NCI-H1694 (cell line): ENCODE measurements around the gene MAP3K15.
A peak's percentile ranks its signal among the peaks of the same experiment; 100 is the strongest.
"Not testable (repeated sequence)": the region's sequence is repeated elsewhere in the genome, so short reads cannot be mapped to it uniquely, and the experiment has no call there.

ENCODE experiments used
- DNase-seq: peaks from one replicate; lab custom pipeline; 2025; lab: John Stamatoyannopoulos, UW

MAP3K15 gene

GRCh38 chrX:19532709-19533108 is 17.4 kb upstream of the MAP3K15 start:
- DNase-seq, result no peak

GRCh38 chrX:19517965-19518364 is 2.7 kb upstream of the MAP3K15 start:
- DNase-seq, result no peak

DNA sequence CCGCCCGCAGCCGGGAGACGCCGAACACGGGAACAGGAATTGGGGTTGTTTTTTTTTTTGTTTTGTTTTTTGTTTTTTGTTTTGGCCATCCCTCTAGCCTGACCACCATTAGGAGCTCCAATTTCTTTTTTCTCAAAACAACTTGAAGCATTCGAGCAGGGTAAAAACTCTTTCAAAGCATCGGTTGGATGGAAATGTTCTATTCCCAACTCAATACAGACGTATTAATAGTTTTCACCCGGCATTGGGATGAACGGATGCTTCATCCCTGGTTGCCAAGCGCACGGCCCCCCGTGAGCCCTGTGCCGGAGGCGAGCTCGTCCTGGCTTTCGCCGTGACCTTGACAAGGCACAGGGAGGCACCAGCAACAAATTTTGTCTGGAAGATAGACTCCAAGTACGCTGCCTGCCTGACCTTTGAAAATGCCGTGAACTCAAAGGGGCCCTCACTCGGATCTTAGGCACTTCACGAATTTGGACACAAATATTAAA is 352 bp upstream of the MAP3K15 start:
- no peak for DNase-seq

DNA sequence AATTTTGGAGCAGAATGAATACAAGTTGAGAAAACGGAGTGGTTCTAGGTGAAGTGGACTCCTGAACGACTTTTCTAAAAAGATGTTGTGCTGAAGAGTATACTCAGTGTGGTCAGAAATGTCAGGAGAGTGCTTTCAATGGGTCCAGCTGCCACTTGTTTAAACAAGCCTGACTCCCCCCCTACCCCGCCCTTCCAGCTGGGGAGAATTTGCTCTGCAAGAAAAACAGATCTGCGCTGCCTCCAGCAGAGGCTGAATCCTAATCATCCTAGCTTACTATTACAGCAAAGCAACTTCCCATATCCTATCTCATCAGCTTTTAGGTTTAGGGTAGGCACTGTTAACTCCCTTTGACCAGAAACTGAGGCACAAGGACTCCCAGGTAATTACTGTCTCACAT is 1.9 kb downstream of the MAP3K15 start:
- peak; percentile 16 for DNase-seq

GRCh38 chrX:19512961-19513360 is 2.3 kb downstream of the MAP3K15 start:
- no peak for DNase-seq

GRCh38 chrX:19512359-19512758 is 2.9 kb downstream of the MAP3K15 start:
- DNase-seq, result no peak

GRCh38 chrX:19511796-19512195 is 3.5 kb downstream of the MAP3K15 start:
- not testable (repeated sequence) for DNase-seq

DNA sequence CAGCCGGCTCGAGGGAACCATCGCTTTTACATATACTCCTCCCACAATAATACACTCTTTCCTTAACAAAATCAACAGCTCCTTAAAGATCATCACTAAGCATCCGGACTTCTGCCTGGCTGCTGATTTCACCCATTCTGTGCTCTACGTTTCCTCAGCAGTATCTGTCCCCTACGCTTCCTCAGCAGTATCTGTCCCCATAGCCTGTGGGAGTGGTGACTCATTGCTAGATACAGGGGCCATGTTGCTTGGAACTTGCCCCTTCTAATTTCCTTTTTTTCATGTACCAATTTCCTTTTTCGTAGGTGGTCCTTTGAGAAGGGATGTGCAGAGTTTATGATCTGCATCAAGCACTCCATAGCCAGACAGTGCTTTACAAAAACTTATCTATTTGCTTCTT is 18.6 kb downstream of the MAP3K15 start:
- no peak for DNase-seq

DNA sequence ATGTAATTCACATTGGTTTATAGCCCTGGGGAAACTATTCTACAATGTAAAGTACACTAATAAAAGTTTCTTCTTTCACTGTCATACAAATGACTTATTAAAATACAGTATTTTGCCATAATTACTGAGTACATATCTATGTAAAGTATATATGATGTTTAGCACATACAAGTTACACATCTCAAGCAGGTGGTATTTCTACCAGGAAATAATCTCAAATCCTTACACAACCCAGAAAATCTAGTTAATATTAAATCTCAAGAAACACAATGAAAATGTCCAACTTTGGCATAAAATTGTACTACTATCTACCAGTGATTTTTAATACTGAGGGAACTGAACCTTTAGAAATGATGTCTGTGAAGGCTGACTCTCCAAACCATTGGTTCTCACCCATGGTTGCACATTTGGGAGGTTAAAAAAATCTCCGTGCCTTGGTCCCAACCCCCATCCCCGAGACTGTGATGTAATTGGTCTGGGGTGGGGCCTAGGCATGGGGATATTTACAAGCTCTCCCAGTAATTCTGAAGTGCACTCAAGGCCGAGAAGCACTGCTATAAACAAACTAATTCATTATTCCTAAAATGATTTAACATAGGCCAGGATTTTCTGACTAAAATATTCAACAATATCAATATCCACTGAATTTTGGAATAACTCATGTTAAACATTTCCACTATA is 27.6 kb downstream of the MAP3K15 start:
- no peak for DNase-seq

GRCh38 chrX:19479458-19479857 is 35.9 kb downstream of the MAP3K15 start:
- DNase-seq, result no peak

DNA sequence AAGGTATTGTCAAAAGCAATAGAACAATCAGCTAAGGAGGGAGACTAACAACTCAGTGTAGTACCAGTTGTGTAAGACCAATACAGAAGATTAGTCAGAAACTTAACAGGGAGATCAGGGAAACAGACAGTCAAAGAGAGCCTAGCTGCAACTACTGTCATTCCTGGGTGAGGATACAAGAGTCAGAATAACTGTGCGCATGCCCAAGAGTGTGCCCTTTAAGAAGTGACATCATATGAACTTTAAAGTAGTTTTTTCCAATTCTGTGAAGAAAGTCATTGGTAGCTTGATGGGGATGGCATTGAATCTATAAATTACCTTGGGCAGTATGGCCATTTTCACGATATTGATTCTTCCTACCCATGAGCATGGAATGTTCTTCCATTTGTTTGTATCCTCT is 46.9 kb downstream of the MAP3K15 start:
- not testable (repeated sequence) for DNase-seq

DNA sequence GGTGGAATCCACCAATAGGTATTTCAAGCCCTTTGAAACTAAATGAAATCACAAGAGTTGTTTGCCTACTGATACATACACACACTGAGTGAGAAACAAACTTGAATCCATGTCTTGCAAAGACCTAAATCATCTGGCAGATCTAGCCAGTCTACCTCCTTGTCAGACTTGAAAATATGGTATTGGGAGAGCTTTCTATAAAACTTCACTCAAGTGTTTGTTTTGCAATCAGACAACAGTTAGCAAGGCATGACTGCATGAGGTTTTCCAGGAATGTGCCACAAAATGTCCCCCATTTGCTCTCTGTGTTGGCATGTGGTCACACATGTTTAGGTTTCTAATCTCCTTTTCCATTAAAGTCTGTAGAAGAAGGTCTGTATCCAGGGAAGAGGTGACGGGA is 52.4 kb downstream of the MAP3K15 start:
- DNase-seq, result no peak

DNA sequence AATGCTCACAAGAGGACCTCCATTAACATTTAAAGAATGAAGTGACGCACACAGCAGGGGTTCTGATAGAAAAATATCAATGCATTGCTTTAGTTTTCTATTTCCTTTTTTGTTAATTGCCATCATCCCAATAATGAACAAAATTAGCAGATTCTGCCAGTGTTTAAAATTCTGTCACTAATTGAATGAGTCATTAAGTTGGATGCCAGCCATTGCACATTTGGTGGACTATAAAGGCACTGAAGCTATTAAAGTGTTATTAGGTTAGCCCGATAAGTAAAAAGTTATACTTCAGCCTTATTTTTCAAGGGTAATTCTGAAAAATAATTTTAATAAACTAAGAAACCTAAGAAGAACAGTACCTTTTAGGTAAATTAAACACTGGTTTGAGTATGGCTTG is 53.1 kb downstream of the MAP3K15 start:
- DNase-seq, result peak; percentile 7

DNA sequence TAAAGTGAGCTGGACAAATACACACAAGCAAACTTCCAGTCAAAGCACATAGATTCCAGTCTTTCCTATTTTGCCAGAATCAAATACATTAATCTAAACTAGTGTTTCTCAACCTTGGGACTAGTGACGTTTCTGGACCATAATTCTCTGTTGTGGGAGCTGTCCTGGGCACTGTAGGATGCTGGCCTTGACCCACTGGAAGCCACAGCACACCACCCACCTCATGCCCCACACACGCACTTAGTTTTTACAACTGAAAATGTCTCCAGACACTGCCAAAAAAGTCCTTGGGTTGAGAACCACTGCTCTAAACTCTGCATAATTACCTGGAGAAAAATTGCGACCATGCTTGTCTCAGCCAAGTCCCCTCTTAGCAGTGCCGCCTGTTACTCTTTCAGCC is 57.6 kb downstream of the MAP3K15 start:
- DNase-seq, result no peak

DNA sequence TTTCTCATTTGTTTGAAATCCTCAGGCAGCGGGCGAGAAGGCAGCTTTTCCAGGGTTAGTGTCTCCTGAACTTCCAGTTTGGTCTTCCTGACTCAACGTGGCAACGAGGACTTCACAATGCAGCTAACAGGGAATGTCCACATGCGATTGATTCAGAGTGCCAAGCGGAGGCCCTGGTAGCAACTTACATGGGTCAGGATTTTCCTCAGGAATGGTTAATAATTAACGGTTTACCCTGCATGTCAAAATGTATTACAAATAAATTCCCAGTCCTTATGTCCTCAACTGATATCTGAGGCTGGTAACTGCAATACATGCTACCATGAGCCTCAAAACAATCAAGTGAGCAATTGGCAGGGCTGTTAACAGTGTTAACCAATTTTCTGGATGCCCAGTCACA is 67.2 kb downstream of the MAP3K15 start:
- DNase-seq, result no peak

DNA sequence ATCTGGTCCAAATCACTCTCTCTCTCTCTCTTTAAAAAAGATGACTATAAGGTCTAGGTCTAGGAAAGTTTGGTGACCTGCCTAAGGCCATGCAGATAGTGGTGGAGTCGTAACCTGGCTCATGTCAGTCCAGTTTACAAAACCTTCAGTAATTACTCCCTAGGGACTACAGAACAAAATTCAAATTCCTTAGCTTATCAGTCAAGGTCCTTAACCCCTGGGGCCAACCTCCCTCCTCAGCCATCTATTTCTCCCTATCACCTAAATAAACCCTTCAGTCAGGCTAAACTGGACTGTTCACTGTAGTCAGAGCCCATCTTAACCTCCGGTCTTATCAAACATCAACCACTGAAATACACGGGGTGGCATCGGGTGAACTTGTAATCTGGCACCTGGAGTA is 68.9 kb downstream of the MAP3K15 start:
- DNase-seq, result no peak

DNA sequence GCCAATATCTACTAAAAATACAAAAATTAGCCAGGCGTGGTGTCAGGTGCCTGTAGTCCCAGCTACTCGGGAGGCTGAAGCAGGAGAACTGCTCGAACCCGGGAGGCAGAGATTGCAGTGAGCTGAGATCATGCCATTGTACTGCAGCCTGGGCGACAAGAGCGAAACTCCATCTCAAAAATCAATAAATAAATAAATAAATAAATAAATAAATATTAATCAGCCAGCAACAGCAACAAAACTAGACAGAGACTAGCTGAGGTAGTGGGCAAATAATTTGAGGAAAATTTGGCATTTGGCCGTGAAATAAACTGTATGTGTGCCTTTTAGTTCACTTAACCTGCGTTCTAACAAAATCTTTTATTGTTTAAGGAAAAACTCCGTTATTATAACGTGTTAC is 69.5 kb downstream of the MAP3K15 start:
- not testable (repeated sequence) for DNase-seq

DNA sequence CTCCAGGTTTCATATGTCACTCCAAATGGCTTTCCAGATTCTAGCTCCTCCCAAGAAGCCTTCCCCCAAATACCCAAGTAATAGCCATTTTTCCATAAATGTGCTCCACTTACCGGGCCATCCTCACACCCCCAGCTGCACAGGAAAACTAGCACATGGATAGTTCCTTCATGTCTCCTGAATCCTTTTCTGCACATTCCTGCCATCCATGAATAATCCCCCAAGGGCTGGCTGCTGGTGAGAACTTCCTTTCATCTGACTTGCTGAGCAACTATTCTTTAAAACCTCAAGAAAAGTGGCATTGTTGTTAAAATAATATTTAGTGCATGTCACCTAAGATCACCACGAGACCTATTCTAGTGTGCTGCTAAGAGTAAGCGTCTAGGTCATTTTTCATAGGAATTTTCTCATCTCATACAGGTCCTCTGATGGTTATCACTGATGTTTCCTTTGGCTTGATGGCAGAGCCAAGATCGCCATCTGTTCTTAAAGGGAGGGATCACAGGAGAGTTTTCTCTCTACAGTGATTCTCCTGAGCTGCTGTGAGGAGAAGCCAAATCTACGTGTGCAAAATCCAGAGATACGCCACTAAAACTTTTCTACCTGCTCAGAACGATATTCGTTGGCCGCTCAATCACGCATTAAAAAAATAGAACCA is 71.3 kb downstream of the MAP3K15 start:
- DNase-seq, result peak; percentile 0

DNA sequence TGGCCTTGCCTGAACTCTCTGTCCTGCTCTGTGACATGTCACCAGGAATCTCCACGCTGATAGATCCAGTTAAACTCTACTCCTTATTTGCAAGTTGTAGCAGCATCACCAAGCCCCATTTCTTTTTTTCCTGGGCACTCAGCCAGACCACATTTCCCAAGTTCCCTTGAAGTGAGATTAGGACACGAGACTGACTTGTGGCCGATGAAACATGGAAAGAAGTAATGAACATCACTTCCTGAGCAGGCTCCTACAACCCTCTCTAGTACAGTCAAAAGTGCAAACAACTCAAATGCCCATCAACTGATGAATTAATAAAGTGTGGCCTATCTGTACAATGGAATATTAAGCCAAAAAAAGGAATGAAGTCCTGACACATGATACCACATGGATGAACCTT is 74.6 kb downstream of the MAP3K15 start:
- DNase-seq, result no peak

DNA sequence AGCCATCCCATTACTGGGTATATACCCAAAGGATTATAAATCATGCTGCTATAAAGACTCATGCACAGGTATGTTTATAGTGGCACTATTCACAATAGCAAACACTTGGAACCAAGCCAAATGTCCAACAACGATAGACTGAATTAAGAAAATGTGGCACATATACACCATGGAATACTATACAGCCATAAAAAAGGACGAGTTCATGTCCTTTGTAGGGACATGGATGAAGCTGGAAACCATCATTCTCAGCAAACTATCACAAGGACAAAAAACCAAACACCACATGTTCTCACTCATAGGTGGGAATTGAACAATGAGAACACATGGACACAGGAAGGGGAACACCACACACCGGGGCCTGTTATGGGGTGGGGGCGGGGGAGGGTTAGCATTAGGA is 92.6 kb downstream of the MAP3K15 start:
- not testable (repeated sequence) for DNase-seq

- DNase-seq, result no peak
Measured at GRCh38 chrX:19410259-19410658, 105.0 kb downstream of the MAP3K15 start.

- no peak for DNase-seq
Measured at GRCh38 chrX:19403696-19404095, 111.6 kb downstream of the MAP3K15 start.

DNA sequence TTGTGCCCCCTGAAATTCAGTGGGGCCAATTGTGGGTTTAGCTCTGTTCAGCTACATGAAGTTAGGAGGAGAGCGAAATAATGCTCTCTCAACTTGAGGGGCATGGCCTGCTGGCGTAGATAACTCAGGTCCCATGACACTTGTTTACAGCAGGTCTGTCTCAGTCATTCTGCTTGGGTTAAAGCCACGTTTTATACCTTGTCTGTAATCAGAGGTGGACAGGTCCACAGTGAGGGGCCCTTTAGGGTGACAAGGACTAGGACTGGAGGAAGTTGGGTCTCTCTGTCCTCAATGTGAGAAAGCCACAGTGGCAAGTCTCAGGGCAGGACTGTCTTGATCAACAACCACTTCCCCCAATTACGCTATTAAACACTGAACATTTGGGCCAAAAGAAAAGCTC is 122.6 kb downstream of the MAP3K15 start:
- no peak for DNase-seq

DNA sequence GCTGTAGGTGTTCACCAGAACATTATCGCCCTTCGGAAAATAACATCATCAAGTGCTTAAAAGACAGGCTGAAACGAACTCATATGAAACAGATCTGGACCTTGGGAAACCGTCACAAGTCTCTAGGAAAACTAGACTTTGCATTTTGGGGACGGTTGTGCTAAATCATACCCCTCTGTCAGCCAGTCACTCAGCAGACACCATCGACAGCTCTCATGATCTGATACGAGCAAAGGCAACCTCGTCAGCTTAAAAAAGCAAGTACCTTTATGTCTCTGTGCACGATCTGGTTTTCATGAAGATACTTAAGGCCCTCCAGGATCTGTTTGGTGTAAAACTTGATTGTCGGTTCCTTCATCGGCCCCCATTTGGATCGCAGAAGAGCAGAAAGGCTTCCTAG is 123.2 kb downstream of the MAP3K15 start:
- no peak for DNase-seq
